Measurements from ENCODE around the gene LCN10. TPM values are rescaled to one million over a fixed set of nuclear protein-coding genes. Genes with fewer than 3 reads are reported as not detected.

LCN10 gene
- total RNA-seq, 4 donors from 2014 or later, result 3.5 to 10.2 (median 5.0) TPM

GRCh38 chr9:136692185-136693134, 50.3 kb downstream of the LCN10 start:
- no peak for DNase-seq (ENCODE audit: low spot score)
- ATAC-seq (ENCODE audit: low FRiP score), result no peak
- TF ChIP-seq CTCF (IDR thresholded peaks at IDR 0.05), result no peak

GRCh38 chr9:136691316-136692184, 51.2 kb downstream of the LCN10 start:
- no peak for ATAC-seq (ENCODE audit: low FRiP score)
- DNase-seq (ENCODE audit: low spot score), result no peak
- TF ChIP-seq CTCF (IDR thresholded peaks at IDR 0.05), result no peak

- TF ChIP-seq CTCF (IDR thresholded peaks at IDR 0.05), result no peak
- no peak for ATAC-seq (ENCODE audit: low FRiP score)
Measured at GRCh38 chr9:136690806-136691261, 51.9 kb downstream of the LCN10 start.

GRCh38 chr9:136690104-136690805, 52.5 kb downstream of the LCN10 start:
- no peak for TF ChIP-seq CTCF (IDR thresholded peaks at IDR 0.05)
- DNase-seq (ENCODE audit: low spot score) (no peak), ATAC-seq (ENCODE audit: low FRiP score) (no peak)

More at GRCh38 chr9:136690806-136691261, 51.9 kb downstream of the LCN10 start:
- no peak for DNase-seq (ENCODE audit: low spot score)

GRCh38 chr9:136689108-136689460, 53.7 kb downstream of the LCN10 start:
- no peak for DNase-seq (ENCODE audit: low spot score)
- no peak for TF ChIP-seq CTCF (IDR thresholded peaks at IDR 0.05)
- ATAC-seq (ENCODE audit: low FRiP score), result no peak

- ATAC-seq (ENCODE audit: low FRiP score) (no peak), DNase-seq (ENCODE audit: low spot score) (no peak)
- no peak for TF ChIP-seq CTCF (IDR thresholded peaks at IDR 0.05)
Measured at GRCh38 chr9:136688274-136689107, 54.2 kb downstream of the LCN10 start.

Measured in omental fat pad (tissue), 4 donors.